ENCODE data around the gene CCDC187.

DNA sequence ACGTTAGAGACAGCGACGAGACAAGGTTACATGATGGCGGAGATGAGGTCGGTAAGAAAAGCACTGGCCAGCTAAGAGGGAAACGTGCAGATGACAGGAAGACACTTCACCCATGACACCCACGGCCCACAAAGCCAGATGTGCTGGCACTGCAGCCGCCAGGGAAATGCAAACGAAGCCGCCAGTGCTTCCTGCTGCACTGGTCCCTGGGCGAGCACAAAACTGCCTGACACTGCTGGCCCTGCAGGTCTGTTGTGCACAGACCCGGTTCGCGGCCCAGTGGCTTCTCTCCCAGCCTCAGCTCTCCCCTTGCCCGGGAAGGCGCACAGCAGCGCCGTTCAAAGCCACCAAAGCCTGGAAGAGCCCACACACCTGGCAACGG lies 78.5 kb downstream of the CCDC187 start:
- TF ChIP-seq, protein P1, sequence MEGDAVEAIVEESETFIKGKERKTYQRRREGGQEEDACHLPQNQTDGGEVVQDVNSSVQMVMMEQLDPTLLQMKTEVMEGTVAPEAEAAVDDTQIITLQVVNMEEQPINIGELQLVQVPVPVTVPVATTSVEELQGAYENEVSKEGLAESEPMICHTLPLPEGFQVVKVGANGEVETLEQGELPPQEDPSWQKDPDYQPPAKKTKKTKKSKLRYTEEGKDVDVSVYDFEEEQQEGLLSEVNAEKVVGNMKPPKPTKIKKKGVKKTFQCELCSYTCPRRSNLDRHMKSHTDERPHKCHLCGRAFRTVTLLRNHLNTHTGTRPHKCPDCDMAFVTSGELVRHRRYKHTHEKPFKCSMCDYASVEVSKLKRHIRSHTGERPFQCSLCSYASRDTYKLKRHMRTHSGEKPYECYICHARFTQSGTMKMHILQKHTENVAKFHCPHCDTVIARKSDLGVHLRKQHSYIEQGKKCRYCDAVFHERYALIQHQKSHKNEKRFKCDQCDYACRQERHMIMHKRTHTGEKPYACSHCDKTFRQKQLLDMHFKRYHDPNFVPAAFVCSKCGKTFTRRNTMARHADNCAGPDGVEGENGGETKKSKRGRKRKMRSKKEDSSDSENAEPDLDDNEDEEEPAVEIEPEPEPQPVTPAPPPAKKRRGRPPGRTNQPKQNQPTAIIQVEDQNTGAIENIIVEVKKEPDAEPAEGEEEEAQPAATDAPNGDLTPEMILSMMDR (IDR thresholded peaks at IDR 0.05) = no peak
- TF ChIP-seq POLR2A (IDR thresholded peaks at IDR 0.05) (no peak), EP300 (IDR thresholded peaks at IDR 0.05) (no peak)

Measured in upper lobe of left lung (tissue), 4 donors.